HCT116 (cell line): Measurements from ENCODE around the gene APBA2. TPM values are rescaled to one million over a fixed set of nuclear protein-coding genes. Genes with fewer than 3 reads are reported as not detected.

Source experiments
- ATAC-seq: fragments of 200-7000 bp; cut with Tn5 transposase; 2 replicates; pipeline ENCODE4 v1.9.1; 2020; ENCODE audit warnings: mild to moderate bottlenecking, moderate library complexity
- BruUV-seq: library from RNA; stranded (reverse); fragments of 400-500 nt; replicated peaks from 2 replicates; lab custom pipeline; 2021; lab: Mats Ljungman, UMichigan
- CTCF ChIA-PET: fragments of 300-600 bp; sonication (Branson Sonifier 250); formaldehyde crosslinking; loops from one replicate; lab custom pipeline; 2021; ENCODE audit warnings: antibody characterized with exemption; lab: Charles Lee
- POLR2A ChIA-PET: fragments of 300-600, 350-600 bp; sonication (Branson Sonifier 250); formaldehyde crosslinking; loops from one replicate; lab custom pipeline; 2021; ENCODE audit warnings: antibody characterized with exemption; lab: Charles Lee
- RAD21 ChIA-PET, 2 experiments: fragments of 300-600 bp; sonication (Branson Sonifier 250); formaldehyde crosslinking; loops; one replicate each; lab custom pipeline; 2023; ENCODE audit warnings: low total read pairs in 2 of 2; ENCODE audit not compliant: uncharacterized antibody in 2 of 2, unreplicated experiment in 2 of 2, low non-redundant PET in 1 of 2; lab: Charles Lee
- DNase-seq: peaks from one replicate; pipeline ENCODE4 v3.0.0-alpha.2; 2010; ENCODE audit warnings: low read depth, low spot score
- H2AFZ ChIP-seq: fragments of 200-600 bp; shearing (Covaris generic), sonication (generic); 2 replicates; pipeline ENCODE4 v1.6.1; 2017; ENCODE audit warnings: low read depth, mixed run types, mixed read lengths, antibody characterized with exemption, low read length; ENCODE audit not compliant: poor library complexity, severe bottlenecking
- H3K27ac ChIP-seq: 2 replicates; pipeline ENCODE4 v1.5.1; 2012; ENCODE audit warnings: low read depth, low read length
- H3K27me3 ChIP-seq: fragments of 200-600 bp; sonication (generic); 2 replicates; pipeline ENCODE4 v1.6.1; 2016; ENCODE audit warnings: mixed run types, low read length, mixed read lengths; ENCODE audit not compliant: insufficient read depth
- H3K36me3 ChIP-seq, 2 experiments: fragments of 200-500 bp in 1 of 2; fragments of 200-600 bp in 1 of 2; sonication (Bioruptor generic) in 1 of 2; sonication (generic) in 1 of 2; 2 replicates each; pipeline versions ENCODE4 v1.5.1 to v1.6.1; 2014 to 2016; ENCODE audit warnings: low read length in 2 of 2, inconsistent platforms in 1 of 2, mixed read lengths in 1 of 2, mixed run types in 1 of 2; ENCODE audit not compliant: insufficient read depth in 2 of 2, control insufficient read depth in 1 of 2
- H3K4me1 ChIP-seq, 2 experiments: fragments of 200-600 bp in 1 of 2; sonication (generic) in 1 of 2; 2 replicates each; pipeline versions ENCODE4 v1.5.1 to v1.6.1; 2012 to 2017; ENCODE audit warnings: low read length in 2 of 2, inconsistent platforms in 1 of 2, mild to moderate bottlenecking in 1 of 2, mixed read lengths in 1 of 2, mixed run types in 1 of 2, moderate library complexity in 1 of 2; ENCODE audit not compliant: insufficient read depth in 2 of 2, control insufficient read depth in 1 of 2
- H3K4me2 ChIP-seq: fragments of 200-600 bp; sonication (generic); 2 replicates; pipeline ENCODE4 v1.6.1; 2017; ENCODE audit warnings: mixed run types, low read length, mixed read lengths
- H3K4me3 ChIP-seq, 2 experiments: fragments of 200-600 bp in 1 of 2; sonication (generic) in 1 of 2; replicated peaks in 1 of 2; 2 replicates each; pipeline ENCODE4 v1.5.1; 2011 to 2016; ENCODE audit warnings: low read length in 2 of 2, control low read depth in 1 of 2, low read depth in 1 of 2, mild to moderate bottlenecking in 1 of 2, mixed read lengths in 1 of 2, mixed run types in 1 of 2
- H3K79me2 ChIP-seq: fragments of 200-600 bp; sonication (generic); 2 replicates; pipeline ENCODE4 v1.6.1; 2017; ENCODE audit warnings: mild to moderate bottlenecking, mixed run types, low read length, moderate library complexity, mixed read lengths; ENCODE audit not compliant: insufficient read depth
- H3K9ac ChIP-seq: fragments of 200-600 bp; sonication (generic); 2 replicates; pipeline ENCODE4 v1.6.1; 2016; ENCODE audit warnings: low read length, mixed read lengths
- H3K9me2 ChIP-seq: fragments of 200-600 bp; sonication (generic), shearing (Covaris generic); 2 replicates; pipeline ENCODE4 v1.6.1; 2017; ENCODE audit warnings: mixed run types, mild to moderate bottlenecking, moderate library complexity; ENCODE audit not compliant: insufficient read depth
- H3K9me3 ChIP-seq, 2 experiments: fragments of 200-500 bp in 1 of 2; fragments of 200-600 bp in 1 of 2; sonication (Bioruptor generic) in 1 of 2; sonication (generic) in 1 of 2; 2 replicates each; pipeline ENCODE4 v1.6.1; 2014 to 2017; ENCODE audit warnings: low read length in 2 of 2, mixed read lengths in 2 of 2, inconsistent platforms in 1 of 2, low read depth in 1 of 2, mild to moderate bottlenecking in 1 of 2, mixed run types in 1 of 2, moderate library complexity in 1 of 2; ENCODE audit not compliant: control insufficient read depth in 1 of 2, insufficient read depth in 1 of 2
- H4K20me1 ChIP-seq: fragments of 200-600 bp; sonication (generic), shearing (Covaris generic); 2 replicates; pipeline ENCODE4 v1.6.1; 2017; ENCODE audit warnings: mixed run types, mild to moderate bottlenecking, moderate library complexity; ENCODE audit not compliant: insufficient read depth
- ATF3 ChIP-seq: IDR thresholded peaks from 2 replicates; pipeline ENCODE4 v1.6.1; 2012
- CBX3 ChIP-seq: IDR thresholded peaks from 2 replicates; pipeline ENCODE4 v1.6.1; 2012; ENCODE audit warnings: low read depth
- CEBPB ChIP-seq: IDR thresholded peaks from 2 replicates; pipeline ENCODE4 v1.6.1; 2012; ENCODE audit warnings: low read depth
- EGR1 ChIP-seq: IDR thresholded peaks from 2 replicates; pipeline ENCODE4 v1.6.1; 2012; ENCODE audit warnings: low read depth
- ELF1 ChIP-seq: IDR thresholded peaks from 2 replicates; pipeline ENCODE4 v1.6.1; 2012; ENCODE audit warnings: low read depth, borderline replicate concordance
- EZH2 ChIP-seq: fragments of 200-600 bp; sonication (generic); IDR thresholded peaks from 2 replicates; pipeline ENCODE4 v1.6.1; 2017; ENCODE audit warnings: antibody characterized with exemption, mixed run types
- EZH2phosphoT487 ChIP-seq: fragments of 200-600 bp; IDR thresholded peaks from 2 replicates; pipeline ENCODE4 v1.6.1; 2018; ENCODE audit warnings: antibody characterized with exemption, borderline replicate concordance
- JUND ChIP-seq: IDR thresholded peaks from 2 replicates; pipeline ENCODE4 v1.6.1; 2012
- POLR2A ChIP-seq: IDR thresholded peaks from 2 replicates; pipeline ENCODE4 v1.7.0; 2011; ENCODE audit warnings: borderline replicate concordance; ENCODE audit not compliant: insufficient read depth, insufficient read length; ENCODE audit errors: extremely low read depth
- POLR2AphosphoS5 ChIP-seq: IDR thresholded peaks from 2 replicates; pipeline ENCODE4 v1.6.1; 2011; ENCODE audit warnings: mild to moderate bottlenecking, low read depth, low read length, moderate library complexity
- RAD21 ChIP-seq: IDR thresholded peaks from 2 replicates; pipeline ENCODE4 v1.6.1; 2012; ENCODE audit warnings: low read depth, mild to moderate bottlenecking
- REST ChIP-seq: IDR thresholded peaks from 2 replicates; pipeline ENCODE4 v1.6.1; 2012; ENCODE audit warnings: low read depth
- SIN3A ChIP-seq: IDR thresholded peaks from 2 replicates; pipeline ENCODE4 v1.6.1; 2012; ENCODE audit warnings: low read depth
- SP1 ChIP-seq: IDR thresholded peaks from 2 replicates; pipeline ENCODE4 v1.6.1; 2012; ENCODE audit warnings: low read depth
- SRF ChIP-seq: IDR thresholded peaks from 2 replicates; pipeline ENCODE4 v1.6.1; 2012; ENCODE audit warnings: low read depth
- TCF7L2 ChIP-seq: IDR thresholded peaks from 2 replicates; pipeline ENCODE4 v1.7.0; 2011; ENCODE audit warnings: borderline replicate concordance, inconsistent platforms; ENCODE audit not compliant: insufficient read depth, insufficient read length; ENCODE audit errors: extremely low read depth
- ZNF274 ChIP-seq: fragments of 200-500 bp; sonication (Bioruptor generic); IDR thresholded peaks from 2 replicates; pipeline ENCODE4 v1.6.1; 2014; ENCODE audit warnings: mild to moderate bottlenecking, low read depth, low read length, inconsistent platforms
- intact Hi-C: fragments of 100-400 bp; cut with micrococcal nuclease; formaldehyde crosslinking; loops from 2 replicates; pipeline ENCODE4 v1.10.0; 2022
- total RNA-seq: library from RNA; stranded (reverse); gene quantifications from one replicate; pipeline ENCODE4 v1.2.1, GENCODE V29; 2021; ENCODE audit not compliant: unreplicated experiment
- TF ChIP-seq, protein P1 (sequence below), 3 experiments: fragments of 200-600 bp in 1 of 3; sonication (generic) in 1 of 3; IDR thresholded peaks in 2 of 3; conservative IDR thresholded peaks in 1 of 3; 2 replicates each; pipeline ENCODE4 v1.5.1; 2012 to 2017; ENCODE audit warnings: low read depth in 2 of 3, low read length in 2 of 3, antibody characterized with exemption in 1 of 3, borderline replicate concordance in 1 of 3, control low read depth in 1 of 3, mild to moderate bottlenecking in 1 of 3, mixed read lengths in 1 of 3, mixed run types in 1 of 3, moderate library complexity in 1 of 3; ENCODE audit not compliant: insufficient read depth in 1 of 3

APBA2 gene
- total RNA-seq, 1 experiment from 2014 or later = 0.47 TPM

GRCh38 chr15:29062626-29063025 lies 176.9 kb downstream of the APBA2 start (continued):
- TF ChIP-seq ELF1 = no peak
- no peak for TF ChIP-seq SRF
- TF ChIP-seq ATF3 = no peak
- TF ChIP-seq POLR2AphosphoS5 = no peak
- TF ChIP-seq POLR2A = no peak
- no peak for TF ChIP-seq SIN3A

- Histone ChIP-seq H2AFZ (no peak overlapping the region), H3K9me3 (no peaks in the 10 kb centered on the region), H4K20me1 (no peaks in the 10 kb centered on the region), H3K36me3 (no peaks in the 10 kb centered on the region), H3K79me2 (no peaks in the 10 kb centered on the region), H3K27me3 (no peaks in the 10 kb centered on the region), H3K9me2 (no peaks in the 10 kb centered on the region), H3K27ac (no peak overlapping the region), H3K4me3 (no peak overlapping the region), H3K4me1 (no peaks in the 10 kb centered on the region), H3K9ac (no peak overlapping the region), H3K4me2 (no peak overlapping the region)
- no TSS peak for BruUV-seq
- no peak for ATAC-seq
- RAD21 ChIA-PET = no interaction called here
- intact Hi-C loops = no loop called here
- TF ChIP-seq SRF = no peak
- TF ChIP-seq EGR1 = no peak
- TF ChIP-seq CEBPB = no peak
- TF ChIP-seq, protein P1, sequence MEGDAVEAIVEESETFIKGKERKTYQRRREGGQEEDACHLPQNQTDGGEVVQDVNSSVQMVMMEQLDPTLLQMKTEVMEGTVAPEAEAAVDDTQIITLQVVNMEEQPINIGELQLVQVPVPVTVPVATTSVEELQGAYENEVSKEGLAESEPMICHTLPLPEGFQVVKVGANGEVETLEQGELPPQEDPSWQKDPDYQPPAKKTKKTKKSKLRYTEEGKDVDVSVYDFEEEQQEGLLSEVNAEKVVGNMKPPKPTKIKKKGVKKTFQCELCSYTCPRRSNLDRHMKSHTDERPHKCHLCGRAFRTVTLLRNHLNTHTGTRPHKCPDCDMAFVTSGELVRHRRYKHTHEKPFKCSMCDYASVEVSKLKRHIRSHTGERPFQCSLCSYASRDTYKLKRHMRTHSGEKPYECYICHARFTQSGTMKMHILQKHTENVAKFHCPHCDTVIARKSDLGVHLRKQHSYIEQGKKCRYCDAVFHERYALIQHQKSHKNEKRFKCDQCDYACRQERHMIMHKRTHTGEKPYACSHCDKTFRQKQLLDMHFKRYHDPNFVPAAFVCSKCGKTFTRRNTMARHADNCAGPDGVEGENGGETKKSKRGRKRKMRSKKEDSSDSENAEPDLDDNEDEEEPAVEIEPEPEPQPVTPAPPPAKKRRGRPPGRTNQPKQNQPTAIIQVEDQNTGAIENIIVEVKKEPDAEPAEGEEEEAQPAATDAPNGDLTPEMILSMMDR (IDR thresholded peaks at IDR 0.05 in 2 of 3, conservative IDR thresholded peaks at IDR 0.05 in 1 of 3; ENCODE audit: borderline replicate concordance in 1 of 3, insufficient read depth in 1 of 3, low read depth in 2 of 3, low read length in 2 of 3) = no peak
- no peak for TF ChIP-seq CBX3
- no peak for TF ChIP-seq ELF1
- no peak for TF ChIP-seq POLR2A
- no peak for TF ChIP-seq REST
- TF ChIP-seq RAD21 = no peak
- no peak for TF ChIP-seq EZH2phosphoT487
- no peak for TF ChIP-seq SIN3A
- no peak for TF ChIP-seq JUND
- TF ChIP-seq ATF3 = no peak
- no peak for TF ChIP-seq ZNF274
- no peak for TF ChIP-seq SP1
- no peak for TF ChIP-seq TCF7L2
- no peak for TF ChIP-seq EZH2
- POLR2A ChIA-PET = no interaction called here
- CTCF ChIA-PET = no interaction called here
- DNase-seq = no peak
Measured at GRCh38 chr15:29063646-29064045, 177.9 kb downstream of the APBA2 start.
